ES-I3 (cell line): ENCODE measurements around the gene RIN1.
A peak's percentile ranks its signal among the peaks of the same experiment; 100 is the strongest.
"Not testable (repeated sequence)": the region's sequence is repeated elsewhere in the genome, so short reads cannot be mapped to it uniquely, and the experiment has no call there.

Experiments
- H3K36me3 ChIP-seq: 2 replicates; pipeline ENCODE4 v1.6.1; 2013; ENCODE audit warnings: mild to moderate bottlenecking, low read length, control low read depth, moderate library complexity; ENCODE audit not compliant: insufficient read depth
- H3K4me1 ChIP-seq: 2 replicates; pipeline ENCODE4 v1.6.1; 2013; ENCODE audit warnings: mild to moderate bottlenecking, control low read depth, low read length; ENCODE audit not compliant: insufficient read depth
- H3K9ac ChIP-seq: 2 replicates; pipeline ENCODE4 v1.6.1; 2013; ENCODE audit warnings: low read depth, mild to moderate bottlenecking, low read length, moderate library complexity
- H3K9me3 ChIP-seq: 2 replicates; pipeline ENCODE4 v1.6.1; 2013; ENCODE audit warnings: mild to moderate bottlenecking, low read length, moderate library complexity; ENCODE audit not compliant: control insufficient read depth, insufficient read depth

Gene RIN1, protein sequence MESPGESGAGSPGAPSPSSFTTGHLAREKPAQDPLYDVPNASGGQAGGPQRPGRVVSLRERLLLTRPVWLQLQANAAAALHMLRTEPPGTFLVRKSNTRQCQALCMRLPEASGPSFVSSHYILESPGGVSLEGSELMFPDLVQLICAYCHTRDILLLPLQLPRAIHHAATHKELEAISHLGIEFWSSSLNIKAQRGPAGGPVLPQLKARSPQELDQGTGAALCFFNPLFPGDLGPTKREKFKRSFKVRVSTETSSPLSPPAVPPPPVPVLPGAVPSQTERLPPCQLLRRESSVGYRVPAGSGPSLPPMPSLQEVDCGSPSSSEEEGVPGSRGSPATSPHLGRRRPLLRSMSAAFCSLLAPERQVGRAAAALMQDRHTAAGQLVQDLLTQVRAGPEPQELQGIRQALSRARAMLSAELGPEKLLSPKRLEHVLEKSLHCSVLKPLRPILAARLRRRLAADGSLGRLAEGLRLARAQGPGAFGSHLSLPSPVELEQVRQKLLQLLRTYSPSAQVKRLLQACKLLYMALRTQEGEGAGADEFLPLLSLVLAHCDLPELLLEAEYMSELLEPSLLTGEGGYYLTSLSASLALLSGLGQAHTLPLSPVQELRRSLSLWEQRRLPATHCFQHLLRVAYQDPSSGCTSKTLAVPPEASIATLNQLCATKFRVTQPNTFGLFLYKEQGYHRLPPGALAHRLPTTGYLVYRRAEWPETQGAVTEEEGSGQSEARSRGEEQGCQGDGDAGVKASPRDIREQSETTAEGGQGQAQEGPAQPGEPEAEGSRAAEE

DNA sequence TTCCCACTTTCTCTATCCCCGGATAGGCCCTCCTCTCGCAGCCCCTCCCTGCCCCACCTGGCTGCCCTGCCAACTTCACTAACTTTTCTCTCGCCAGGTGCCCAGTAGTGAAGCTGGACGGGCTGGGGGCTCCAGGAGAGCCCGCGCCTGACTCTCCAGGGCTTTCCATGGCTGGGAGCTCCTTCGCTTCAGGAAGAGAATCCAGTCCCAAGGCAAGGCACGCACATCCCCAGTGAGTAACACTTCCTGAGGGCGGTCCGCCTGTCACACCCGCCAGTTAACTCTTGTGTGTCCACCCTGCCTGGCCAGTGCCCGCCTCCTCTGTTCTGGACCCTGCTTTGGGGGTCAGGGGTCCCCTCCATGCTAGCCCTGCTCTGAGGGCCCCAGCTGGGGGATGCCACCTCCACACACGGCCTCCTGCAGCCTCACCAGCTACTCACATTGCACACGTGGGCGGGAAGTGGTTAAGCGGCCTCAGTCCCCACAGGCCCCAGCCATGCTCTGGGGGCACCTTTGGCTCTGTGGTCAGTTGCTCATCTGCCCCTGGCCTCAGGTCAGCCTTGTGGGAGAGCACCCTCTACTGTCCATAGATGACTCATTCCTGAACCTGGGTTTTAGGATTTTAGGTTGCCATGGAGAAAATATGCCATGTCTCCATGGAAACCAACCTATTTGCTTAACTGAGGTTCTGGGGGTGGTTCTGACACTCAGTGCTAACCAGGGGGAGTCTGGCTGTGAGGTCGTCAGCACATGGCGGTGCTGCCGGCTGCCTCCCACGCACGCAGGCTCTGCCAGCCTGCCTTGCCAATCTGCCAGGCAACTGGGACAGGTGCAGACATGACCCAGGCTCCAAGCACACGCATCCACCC lies at the start of gene RIN1:
Gene RIN1, minus strand, starts transcription at position 201 of the 869 bp plus-strand sequence. Its CDS starts 32 bp downstream, at position 169.
- Histone ChIP-seq H3K9ac (peak within 1 kb of the TSS; percentile 58), H3K9me3 (no peaks in the 10 kb centered on the region), H3K4me1 (no peaks in the 10 kb centered on the region; the same call in 1 of the 2 replicates), H3K36me3 (no peaks in the 10 kb centered on the region; the same call in 1 of the 2 replicates)

DNA sequence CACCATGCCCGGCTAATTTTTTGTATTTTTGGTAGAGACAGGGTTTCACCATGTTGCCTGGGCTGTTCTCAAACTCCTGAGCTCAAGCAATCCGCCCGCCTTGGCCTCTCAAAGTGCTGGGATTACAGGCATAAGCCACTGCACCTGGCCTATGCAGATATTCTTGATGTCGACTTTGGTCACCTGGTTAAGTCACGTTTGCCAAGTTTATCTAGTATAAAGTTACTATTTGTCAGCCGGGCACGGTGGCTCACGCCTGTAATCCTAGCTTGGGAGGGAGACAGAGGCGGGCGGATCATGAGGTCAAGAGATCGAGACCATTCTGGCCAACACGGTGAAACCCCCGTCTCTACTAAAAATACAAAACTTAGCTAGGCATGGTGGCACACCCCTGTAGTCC lies 48.1 kb upstream of the RIN1 start:
- H3K9ac ChIP-seq, result not testable (repeated sequence)

DNA sequence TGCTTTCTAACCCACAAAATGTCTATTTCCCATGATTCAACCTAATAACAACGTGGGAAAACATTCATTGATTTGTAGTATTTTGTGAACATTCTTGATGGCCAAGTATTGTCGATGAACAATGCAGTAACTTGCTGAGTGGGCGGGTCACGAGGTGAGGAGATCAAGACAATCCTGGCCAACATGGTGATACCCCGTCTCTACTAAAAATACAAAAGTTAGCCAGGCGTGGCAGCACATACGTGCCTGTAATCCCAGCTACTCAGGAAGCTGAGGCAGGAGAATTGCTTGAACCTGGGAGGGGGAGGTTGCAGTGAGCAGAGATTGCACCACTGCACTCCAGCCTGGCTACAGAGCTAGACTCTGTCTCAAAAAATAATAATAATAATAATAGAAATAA lies 44.0 kb upstream of the RIN1 start:
- H3K36me3 ChIP-seq, H3K9me3 ChIP-seq, H3K9ac ChIP-seq, H3K4me1 ChIP-seq: not testable (repeated sequence)

More for the DNA sequence above, 48.1 kb upstream of the RIN1 start:
- not testable (repeated sequence) for H3K4me1 ChIP-seq, H3K36me3 ChIP-seq, H3K9me3 ChIP-seq

DNA sequence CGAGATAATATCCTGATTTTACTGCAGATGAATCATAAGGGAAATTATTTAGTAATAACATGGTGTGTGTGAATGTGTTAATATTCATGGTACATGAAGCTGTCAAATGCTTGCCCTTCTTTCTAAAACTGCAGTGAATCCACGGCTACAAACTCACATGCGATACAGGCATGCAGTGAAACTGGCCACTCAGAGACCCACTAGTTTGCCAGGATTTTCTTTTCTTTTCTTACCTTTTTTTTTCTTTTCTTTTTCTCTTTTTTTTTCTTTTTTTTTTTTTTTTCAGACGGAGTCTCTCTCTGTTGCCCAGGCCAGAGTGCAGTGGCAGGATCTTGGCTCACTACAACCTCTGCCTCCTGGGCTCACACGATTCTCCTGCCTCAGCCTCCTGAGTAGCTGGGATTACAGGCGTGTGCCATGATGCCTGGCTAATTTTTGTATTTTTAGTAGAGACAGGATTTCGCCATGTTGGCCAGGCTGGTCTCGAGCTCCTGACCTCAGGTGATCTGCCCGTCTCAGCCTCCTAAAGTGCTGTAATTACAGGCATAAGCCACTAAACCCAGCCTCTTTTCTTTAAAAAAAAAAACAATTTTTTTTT lies 37.6 kb upstream of the RIN1 start:
- not testable (repeated sequence) for H3K9me3 ChIP-seq, H3K36me3 ChIP-seq, H3K9ac ChIP-seq
- H3K4me1 ChIP-seq, result peaks cover 16% of the 10 kb centered on the region; the same call in 1 of the 2 replicates

DNA sequence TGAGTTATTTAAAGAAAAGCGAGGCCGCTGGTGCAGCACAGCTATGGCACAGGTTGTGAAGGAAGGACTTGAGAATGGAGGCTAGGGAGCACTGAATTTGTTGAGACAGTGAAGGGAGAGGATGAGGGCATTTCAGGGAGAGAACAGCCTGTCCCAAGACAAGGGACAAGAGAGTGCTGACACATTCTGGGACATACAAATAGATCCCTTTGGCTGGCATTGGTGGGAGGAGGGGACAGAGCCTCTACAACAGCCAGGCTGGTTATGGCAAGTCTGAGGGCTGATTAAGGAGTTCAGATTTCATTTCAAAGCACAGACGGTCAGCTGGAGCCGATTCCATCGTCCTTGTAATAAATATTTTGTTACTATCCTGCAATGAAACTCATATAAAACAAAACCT lies 37.0 kb upstream of the RIN1 start:
- Histone ChIP-seq H3K9ac (no peak overlapping the region), H3K4me1 (peaks cover 16% of the 10 kb centered on the region; the same call in 1 of the 2 replicates), H3K9me3 (no peaks in the 10 kb centered on the region), H3K36me3 (no peaks in the 10 kb centered on the region)

DNA sequence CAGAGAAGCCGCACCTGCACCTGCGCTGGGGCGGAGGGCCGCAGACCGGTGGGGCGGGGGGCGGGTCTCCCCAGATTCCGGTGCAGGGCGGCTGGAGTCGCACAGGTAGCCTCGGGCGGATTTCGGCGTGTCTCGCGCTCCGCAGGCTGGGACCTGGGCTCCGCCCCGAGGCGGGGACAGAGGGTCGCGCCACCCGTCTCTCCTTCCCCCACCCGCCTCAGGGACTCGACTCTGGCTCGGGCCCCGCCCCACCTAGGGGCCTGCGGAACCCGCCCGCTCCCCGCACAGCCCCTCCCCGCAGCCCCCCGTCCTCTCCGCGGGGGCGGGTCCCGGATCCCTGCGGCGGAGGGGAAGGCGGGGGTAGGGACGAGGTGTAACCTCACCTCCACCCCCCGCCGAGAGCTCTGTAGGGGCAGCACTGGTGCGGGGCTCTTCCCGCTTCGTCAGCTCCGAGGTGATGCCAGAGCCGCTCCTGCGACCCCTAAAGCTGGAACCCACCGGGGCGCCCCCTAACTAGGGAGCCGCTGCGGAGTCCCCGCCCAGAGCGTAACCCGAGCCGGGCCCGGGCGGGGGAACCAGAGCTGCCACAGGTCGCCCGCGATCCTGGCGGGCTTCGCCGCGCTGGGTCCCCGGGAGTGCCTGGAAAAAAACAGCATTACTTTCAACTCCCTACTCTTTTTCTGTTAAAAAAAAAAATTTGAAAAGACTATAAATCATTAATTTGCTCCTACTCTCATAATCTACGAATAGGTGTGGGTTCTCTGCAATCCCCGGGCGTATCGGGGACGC lies 35.6 kb upstream of the RIN1 start, which contains the start of gene SLC29A2:
Gene SLC29A2, minus strand, starts transcription at position 134 of the 789 bp plus-strand sequence. CDS start 169 bp downstream, outside the sequence.
- H3K9ac ChIP-seq, result peak within 1 kb of the TSS; percentile 47
- H3K4me1 ChIP-seq, result peaks cover 16% of the 10 kb centered on the region; the same call in 1 of the 2 replicates

DNA sequence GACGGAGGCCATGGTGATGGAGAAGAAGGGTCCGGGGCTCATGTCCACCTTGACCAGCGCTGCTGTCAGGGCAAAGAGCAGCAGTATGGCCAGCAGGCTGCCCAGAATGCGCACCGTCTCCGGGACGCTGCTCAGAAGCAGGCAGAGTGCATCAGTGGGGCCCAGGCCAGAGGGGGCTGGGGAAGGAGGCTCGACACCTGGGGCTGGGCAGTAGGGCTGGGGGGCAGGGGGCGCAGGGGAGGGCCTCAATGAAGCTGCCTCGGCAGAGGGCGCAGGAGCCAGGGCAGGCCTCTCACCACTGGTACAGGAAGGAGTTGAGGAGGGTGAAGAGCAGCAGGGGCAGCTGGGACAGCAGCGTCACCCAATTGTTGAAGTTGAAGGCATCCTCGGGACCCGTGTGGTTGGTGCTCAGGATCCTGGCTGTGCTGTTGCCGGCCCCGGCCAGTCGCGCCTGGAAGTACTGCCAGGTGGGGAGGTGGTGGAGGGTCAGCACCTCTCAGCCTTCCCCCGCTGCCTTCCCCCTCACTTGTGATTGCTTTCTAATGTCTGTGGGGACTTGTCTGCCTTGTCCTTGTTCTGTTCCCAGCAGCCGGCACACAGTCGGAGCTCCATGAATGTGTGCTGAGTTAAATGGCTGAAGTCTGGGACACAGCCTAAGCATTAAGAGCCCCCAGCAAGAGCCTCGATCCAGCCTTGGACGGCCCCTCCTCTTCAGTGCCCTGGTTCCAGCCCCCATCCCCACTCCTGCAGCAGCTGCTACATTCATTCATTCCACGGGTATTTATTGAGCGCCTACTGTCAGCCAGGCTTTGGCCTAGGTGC lies 33.0 kb upstream of the RIN1 start:
- Histone ChIP-seq H3K4me1 (peaks cover 16% of the 10 kb centered on the region; the same call in 1 of the 2 replicates), H3K9ac (peak overlapping the region; percentile 47; the same call in 1 of the 2 replicates), H3K36me3 (0 out of 2 replicates have a peak, but pooled peaks cover 7% of the 10 kb centered on the region), H3K9me3 (no peaks in the 10 kb centered on the region)

More for the DNA sequence above, 35.6 kb upstream of the RIN1 start, which contains the start of gene SLC29A2:
- 0 out of 2 replicates have a peak, but pooled peaks cover 7% of the 10 kb centered on the region for H3K36me3 ChIP-seq
- no peaks in the 10 kb centered on the region for H3K9me3 ChIP-seq

DNA sequence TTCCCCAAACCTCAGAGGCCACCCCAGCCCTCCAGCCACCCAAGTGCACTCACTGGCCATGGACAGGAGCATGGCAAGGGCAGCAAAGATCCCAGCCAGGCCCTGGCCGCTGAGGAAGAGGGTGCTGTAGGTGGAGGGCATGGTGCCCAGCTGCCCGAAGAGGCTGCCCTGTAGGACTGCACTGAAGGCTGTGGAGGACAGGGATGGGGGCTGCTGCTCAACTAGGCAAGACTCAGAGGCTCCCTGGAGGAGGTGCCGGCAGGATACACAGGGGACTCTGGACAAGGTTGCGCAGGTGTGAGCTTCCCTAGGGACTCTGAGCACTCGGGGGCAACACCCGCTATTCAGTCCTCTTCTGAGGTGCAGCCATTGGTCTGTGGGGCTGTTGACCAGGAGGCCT lies 32.2 kb upstream of the RIN1 start:
- Histone ChIP-seq H3K36me3 (0 out of 2 replicates have a peak, but pooled peaks cover 7% of the 10 kb centered on the region), H3K9ac (no peak overlapping the region), H3K9me3 (no peaks in the 10 kb centered on the region), H3K4me1 (peaks cover 14% of the 10 kb centered on the region; the same call in 1 of the 2 replicates)

DNA sequence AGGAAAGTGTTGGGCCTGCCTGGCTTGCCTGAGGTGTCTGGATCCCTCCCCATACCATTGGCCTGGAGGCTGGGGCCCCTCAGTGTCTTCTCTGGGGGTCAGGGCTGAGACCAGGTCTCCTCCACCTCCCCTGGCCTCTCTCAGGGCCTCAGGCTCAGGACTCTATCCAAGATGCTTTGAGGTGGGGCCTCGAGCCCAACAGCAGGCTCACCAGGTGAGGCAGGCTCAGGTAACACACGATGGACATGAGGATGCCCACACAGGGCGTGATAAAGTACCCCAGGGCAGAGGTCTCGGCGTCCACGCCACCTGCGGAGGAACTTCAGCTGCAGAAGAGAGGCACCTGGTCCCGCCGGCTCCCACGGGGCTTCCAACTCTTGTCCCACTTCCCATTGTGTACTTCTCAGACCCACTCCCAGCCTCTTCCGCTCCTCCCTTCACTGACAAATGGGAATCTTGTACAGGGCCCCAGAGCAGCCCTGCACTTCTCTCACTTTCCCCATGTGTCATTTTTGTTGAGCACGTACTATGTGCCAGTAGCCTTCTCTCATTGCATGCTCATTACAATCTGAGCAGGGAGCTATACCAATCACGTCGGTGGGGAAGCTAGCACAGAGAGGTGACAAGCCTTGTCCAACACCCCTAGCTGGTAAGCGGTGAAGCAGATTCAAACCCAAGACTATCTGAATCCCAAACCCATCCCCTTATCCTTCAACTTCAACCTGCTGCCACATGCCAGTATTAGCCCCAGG lies 31.5 kb upstream of the RIN1 start:
- Histone ChIP-seq H3K9me3 (no peaks in the 10 kb centered on the region), H3K9ac (no peak overlapping the region), H3K4me1 (peaks cover 9% of the 10 kb centered on the region; the same call in 1 of the 2 replicates), H3K36me3 (0 out of 2 replicates have a peak, but pooled peaks cover 9% of the 10 kb centered on the region)

DNA sequence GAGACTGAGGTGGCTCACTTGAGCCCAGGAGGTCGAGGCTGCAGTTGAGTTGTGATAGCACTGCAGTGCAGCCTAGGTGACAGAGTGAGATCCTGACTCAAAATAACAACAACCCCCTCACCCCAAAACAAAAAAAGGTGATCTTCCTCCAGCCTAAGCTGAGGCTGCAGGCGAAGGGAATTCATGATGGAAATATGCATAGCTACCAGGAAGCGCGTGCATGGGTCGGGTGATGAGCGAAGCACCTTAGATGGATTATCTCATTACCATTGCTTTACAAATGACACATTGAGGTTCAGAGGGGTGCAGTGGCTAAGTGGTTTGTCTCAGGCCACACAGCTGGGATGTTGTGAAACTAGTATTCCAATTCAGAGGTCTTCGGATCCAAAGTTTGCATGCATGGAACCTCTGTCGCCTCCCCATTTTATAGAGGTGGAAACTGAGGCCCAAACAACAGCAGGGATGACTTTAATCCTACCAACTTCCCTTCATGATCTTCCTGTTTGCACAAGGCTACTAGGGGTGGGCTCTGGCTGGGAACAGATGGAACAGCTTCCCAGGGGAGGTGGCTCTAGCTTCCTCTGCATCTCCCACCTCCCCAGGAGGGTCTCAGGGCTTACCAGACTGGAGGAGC lies 30.7 kb upstream of the RIN1 start:
- Histone ChIP-seq H3K9ac (no peak overlapping the region), H3K4me1 (peaks cover 9% of the 10 kb centered on the region; the same call in 1 of the 2 replicates), H3K36me3 (0 out of 2 replicates have a peak, but pooled peaks cover 17% of the 10 kb centered on the region), H3K9me3 (no peaks in the 10 kb centered on the region)
